HG03457 (cell line): ENCODE data around the gene TMEM40.
"Not testable (repeated sequence)": the region's sequence is repeated elsewhere in the genome, so short reads cannot be mapped to it uniquely, and the experiment has no call there.

Experiments used
- ATAC-seq: cut with Tn5 transposase; IDR thresholded peaks from one replicate; pipeline ENCODE4 v1.9.1; 2021; ENCODE audit warnings: moderate number of reproducible peaks; ENCODE audit not compliant: unreplicated experiment

Gene TMEM40

DNA sequence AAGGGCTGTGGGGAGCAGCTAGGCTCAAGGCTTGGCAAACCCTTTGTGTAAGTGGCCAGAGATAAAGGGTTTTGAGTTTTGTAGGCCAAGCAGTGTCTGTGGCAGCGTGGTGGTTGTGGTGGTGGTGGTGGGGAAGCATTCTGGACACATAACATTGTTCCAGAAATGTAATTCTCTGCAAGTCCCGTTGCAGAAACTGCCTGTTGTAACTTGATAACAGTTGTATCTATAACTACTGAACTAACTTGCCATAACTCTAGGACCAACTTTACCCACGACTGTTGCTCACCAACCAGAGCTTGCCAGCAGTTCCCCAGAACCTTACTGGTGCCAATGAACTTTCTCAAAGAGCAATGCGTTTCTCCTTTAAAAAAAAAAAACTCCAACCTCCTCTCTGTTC is 18.1 kb upstream of the TMEM40 start:
- no peak for ATAC-seq

DNA sequence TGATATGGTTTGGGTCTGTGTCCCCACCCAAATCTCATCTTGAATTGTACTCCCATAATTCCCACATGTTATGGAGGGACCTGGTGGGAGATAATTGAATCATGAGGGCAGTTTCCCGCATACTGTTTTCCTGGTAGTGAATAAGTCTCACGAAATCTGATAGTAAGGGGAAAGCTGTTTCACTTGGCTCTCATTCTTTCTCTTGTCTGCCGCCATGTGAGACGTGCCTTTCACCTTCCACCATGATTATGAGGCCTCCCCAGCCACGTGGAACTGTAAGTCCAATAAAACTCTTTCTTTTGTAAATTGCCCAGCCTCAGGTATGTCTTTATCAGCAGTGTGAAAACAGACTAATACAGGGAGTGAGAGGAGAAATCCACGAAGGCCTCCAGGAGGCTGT is 16.9 kb upstream of the TMEM40 start:
- not testable (repeated sequence) for ATAC-seq

- no peak for ATAC-seq
Measured at GRCh38 chr3:12775226-12775625, 16.2 kb upstream of the TMEM40 start.

- ATAC-seq, result no peak
Measured at GRCh38 chr3:12774619-12775018, 15.6 kb upstream of the TMEM40 start.

GRCh38 chr3:12773710-12774086 is 14.6 kb upstream of the TMEM40 start:
- no peak for ATAC-seq

- ATAC-seq, result no peak
Measured at GRCh38 chr3:12773030-12773709, 14.1 kb upstream of the TMEM40 start.

GRCh38 chr3:12772462-12772861 is 13.4 kb upstream of the TMEM40 start:
- no peak for ATAC-seq

DNA sequence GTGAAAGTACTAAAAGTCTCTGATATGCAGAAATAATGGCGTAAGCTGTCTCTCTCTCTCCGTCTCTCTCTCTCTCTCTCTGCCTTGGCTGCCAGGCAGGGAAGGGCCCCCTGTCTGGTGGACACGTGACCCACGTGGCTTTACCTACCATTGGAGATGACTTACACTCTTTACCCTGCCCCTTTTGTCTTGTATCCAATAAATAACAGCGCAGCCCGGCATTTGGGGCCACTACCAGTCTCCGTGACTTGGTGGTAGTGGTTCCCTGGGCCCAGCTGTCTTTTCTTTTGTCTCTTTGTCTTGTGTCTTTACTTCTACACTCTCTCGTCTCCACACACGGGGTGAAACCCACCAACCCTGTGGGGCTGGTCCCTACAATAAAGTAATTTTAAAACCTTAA is 12.2 kb upstream of the TMEM40 start:
- ATAC-seq, result no peak

DNA sequence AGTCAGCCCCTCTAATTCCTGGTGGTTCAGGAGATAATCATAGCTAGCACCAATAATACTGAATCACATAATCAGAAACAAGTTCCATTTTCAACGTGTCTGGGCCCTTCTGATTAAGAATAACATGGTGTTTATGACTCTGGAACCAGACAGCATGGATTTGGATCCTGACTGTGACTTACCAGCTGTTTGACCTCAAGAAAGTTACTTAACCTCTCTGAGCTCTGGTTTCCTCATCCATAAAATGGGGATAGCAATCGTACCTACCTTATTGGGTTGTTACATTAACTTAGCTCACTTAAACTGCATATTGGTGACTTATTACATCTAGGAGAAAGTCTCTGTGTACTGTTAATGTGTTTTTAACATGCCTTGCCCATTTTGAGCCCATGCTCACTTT is 10.7 kb upstream of the TMEM40 start:
- no peak for ATAC-seq

DNA sequence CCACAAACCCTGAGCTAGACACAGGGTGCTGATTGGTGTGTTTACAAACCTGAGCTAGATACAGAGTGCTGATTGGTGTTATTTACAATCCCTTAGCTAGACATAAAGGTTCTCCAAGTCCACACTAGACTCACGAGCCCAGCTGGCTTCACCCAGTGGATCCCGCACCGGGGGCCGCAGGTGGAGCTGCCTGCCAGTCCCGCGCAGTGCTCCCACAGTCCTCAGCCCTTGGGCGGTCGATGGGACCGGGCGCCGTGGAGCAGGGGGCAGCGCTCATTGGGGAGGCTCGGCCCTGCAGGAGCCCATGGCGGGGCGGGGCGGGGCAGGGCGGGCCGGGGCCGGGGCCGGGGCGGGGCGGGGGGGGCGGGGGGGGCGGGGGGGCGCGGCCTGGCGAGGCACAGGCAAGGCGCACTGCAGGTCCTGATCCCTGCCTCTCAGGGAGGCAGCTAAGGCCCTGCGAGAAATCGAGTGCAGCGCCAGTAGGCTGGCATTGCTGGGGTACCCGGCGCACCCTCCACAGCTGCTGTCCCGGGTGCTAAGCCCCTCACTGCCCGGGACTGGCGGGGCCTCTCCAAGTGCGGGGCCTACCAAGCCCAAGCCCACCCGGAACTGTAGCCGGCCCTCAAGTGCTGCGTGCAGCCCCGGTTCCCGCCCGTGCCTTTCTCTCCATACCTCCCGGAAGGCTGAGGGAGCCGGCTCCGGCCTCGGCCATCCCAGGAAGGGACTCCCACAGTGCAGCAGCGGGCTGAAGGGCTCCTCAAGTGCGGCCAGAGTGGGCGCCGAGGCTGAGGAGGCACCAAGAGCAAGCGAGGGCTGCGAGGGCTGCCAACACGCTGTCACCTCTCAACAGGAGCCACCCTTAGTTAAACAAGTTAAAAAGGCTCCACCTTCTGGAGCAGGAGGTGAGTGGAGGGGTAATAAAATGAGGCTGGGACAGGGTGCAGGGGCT is 9.8 kb upstream of the TMEM40 start:
- no peak for ATAC-seq

DNA sequence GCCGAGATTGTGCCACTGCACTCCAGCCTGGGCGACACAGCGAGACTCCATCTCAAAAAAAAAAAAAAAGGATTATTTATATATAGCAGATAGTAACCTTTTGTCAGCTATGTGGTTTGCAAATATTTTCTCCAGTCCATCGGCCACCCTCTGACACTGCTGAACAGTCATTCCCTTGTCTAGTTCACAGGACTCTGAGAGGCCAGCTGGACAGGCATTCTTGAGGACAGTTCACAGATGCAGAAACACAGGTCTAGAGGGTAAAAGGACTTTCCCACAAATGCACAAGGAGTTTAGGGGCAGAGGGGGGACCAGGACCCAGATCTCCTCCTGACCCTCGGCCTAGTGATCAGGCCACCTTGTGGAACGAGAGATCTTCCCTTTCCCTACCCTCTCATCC is 7.5 kb upstream of the TMEM40 start:
- no peak for ATAC-seq

DNA sequence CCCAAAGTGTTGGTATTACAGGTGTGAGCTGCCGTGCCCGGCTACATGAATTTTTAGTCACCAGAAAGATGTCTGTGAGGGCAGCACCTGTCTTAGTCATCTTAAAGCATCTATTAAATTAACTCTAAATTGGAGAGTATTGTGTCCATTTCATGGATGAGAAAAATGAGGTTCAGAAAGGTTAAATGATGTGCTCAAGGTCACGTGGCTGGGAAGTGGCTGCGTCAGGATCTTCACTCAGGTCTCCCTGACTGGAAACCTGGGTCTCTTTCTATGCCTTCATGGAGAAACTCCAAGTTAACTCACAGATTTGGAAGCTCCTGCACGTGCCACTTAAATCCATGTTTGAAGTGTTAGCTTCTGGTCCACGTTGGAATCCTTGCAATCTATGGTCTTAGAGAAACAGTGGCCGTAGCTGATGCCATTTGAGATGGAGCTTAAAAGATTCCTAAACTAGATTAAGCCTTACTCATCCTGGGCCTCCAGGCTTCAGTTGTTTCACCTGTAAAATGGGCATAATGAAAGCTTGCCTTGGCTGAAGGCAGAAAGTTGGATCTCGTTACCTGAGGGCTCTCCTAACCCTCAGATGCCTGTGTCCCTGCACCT is 5.2 kb upstream of the TMEM40 start:
- no peak for ATAC-seq

DNA sequence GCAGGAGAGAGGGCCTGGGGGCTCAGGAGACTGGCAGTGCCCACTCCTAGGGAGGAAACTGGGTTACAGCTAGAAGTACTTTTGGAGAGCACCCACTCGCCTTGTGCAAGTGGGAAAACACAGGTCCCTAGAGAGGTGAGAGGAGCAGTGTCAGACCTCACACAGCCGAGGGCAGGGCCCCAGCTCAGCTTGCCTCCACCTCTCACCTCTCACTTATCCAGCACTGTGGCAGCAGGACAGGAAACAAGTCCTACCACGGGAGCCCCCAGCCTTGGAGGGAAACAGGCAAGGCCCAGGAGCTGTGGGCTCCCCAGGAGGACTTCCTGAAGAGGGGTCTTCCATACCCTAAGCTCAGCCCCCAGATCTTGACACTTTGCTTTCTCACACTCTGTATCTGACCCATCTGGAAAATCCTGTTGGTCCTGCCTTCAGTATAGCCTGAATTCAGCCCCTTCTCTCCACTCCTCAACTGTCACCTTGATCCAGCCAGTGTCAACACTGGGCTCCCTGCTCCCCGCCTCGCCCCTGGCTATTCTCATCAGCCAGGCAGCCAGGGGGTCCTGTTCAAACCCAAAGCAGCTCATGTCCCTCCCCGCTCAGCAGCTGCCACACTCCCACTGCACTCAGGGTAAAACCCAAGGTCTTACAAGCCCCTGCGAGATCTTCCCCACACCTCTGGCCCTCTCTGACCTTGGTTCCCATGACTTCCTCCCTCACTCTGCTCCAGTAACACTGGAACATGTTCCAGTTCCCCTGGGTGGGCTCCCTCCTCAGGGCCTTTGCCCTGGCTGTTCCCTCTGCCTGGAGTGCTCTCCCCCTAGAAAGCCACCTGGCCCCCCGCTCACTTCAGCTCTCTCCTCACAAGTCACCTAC is 870 bp upstream of the TMEM40 start:
- no peak for ATAC-seq

DNA sequence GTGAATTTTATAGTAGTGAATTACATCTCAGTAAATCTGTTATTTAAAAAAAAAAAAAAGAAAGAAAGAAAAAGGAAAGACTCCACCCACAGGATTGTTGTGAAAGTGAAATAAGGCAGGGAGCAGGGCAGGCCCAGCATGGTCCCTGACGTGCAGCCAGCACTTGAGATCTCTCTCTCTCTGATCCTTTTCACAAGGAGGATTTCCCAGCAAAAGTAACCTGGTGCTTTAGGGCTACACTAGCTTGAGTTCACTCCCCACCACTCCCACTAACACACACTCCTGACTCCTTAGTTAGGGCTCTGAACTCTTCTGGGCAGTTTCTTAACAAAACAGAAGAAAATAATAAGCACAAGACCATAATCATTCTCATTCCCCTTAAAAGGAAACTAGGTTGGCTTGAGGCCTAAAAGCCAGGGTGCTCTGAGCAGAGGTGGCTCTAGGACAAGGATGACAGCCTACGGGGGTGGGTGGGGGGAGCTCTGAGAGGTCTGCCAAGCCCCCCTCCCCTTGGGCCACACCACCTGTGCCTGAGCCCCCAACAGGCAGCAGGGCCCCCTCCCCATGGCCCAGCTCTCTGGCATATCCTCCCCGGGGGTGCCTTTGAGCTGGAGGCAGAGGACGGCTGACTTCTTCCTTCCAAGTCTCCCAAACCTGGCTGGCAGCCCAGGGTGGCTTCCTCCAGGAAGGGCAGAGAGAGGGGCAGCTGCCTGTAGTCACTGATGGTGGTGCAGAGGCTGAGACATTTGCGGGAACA is 856 bp downstream of the TMEM40 start:
- ATAC-seq, result no peak

DNA sequence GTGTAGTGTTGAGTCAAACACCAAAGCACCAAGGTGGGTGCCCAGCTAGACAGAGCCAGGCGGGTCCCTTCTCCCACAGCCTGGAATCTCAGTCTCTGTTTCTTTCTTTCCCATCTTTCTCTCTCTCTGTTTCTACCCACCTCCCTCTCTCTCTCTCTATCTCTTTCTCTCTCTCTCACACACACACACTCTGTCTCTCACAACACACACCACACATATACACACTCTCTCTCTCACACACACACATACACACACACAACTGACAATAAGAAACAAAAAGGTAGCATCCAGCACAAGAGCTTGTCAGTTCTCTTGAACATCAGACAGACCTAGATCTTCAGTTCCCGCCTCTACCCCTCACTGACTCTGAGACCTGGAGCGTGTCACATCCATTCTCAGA is 2.4 kb downstream of the TMEM40 start:
- no peak for ATAC-seq

DNA sequence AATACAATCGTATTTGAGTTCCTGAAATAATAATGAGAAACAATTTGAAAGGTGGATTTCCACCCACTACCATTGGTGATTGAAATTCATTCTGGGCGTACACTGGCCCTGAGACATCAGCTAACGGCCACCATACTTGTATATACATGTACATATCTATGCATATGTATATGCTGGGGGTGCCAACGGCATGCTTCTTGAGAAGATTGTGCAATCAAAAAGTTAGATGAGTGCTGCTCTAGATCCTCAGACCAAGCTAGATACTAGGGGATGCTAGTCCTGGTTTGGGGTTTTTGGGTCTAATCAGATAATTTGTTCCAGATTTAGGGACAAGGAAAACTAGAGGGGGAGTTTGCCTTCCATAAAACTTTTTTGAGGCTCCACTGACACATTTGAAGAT is 2.9 kb downstream of the TMEM40 start:
- no peak for ATAC-seq

DNA sequence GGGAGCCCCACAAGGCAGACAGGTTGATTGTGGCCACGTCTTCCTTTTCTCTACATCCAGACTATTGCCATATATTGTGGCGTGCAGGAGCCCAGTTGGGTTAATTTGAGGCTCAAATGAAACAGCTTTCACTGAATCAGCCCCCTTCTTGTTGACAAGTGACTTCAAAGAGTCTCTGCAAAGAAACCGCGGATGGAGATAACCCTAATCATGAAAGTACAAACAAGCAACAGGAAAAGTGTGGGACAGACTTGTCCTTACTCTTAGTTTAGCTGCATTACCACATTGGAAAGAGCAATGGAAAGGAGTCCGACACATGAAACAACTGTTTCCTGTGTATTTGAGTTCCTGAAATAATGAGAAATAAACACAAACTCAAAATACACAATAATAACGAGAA is 3.3 kb downstream of the TMEM40 start:
- no peak for ATAC-seq

- ATAC-seq, result no peak
Measured at GRCh38 chr3:12754313-12754712, 4.7 kb downstream of the TMEM40 start.

DNA sequence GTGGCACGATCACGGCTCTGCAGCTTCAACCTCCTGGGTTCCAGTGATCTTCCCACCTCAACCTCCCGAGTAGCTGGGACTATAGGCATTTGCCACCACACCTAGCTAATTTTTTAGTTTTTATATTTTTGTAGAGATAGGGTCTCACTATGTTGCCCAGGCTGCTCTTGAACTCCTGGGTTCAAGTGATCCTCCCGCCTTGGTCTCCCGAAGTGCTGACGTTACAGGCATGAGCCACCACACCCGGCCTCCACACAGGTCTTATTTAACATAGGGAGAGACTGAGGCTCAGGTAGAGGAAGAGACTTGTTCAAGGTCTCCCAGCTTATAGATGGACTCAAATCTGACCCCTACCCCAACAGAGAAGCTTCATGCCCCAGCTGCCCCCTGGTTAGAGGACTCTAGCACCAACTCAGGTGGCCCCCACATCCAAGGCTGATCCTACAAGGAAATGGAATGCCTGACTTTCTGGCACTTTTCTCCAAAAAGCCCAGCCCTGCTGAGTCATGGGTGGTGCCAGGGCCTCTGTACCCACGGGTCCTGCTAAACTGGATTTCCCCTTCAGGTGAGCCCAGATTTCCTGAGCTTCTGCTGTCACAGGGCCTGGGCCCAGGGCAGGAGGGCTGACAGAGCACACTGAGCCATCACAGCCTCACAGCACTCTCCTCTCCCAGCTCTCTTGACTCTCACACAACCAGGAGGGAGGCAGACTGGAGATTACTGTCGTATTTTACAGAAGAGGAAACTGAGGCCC is 5.6 kb downstream of the TMEM40 start:
- ATAC-seq, result no peak

DNA sequence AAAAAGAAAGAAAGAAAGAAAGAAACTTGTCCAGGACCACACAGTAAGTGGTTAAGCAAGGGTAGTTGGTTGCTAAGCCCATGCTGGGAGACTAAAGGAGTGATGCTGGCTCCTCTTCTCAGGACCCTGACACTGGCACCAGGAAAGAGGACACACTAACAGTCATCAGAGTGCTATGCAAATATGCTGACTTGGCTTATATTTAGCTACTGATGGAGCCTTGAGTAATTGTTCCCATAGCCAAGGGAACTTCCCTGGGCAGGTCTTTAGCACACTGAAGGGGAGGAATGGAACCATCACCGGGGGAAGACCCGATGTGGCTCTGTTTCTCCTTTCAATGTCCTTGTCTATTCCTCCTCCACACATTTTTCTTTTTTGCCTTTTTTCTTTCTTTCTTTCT is 6.2 kb downstream of the TMEM40 start:
- no peak for ATAC-seq
